Measurements from ENCODE around the gene PROX1. TPM values are rescaled to one million over a fixed set of nuclear protein-coding genes. Genes with fewer than 3 reads are reported as not detected.

PROX1 gene
- total and polyA plus RNA-seq, 11 donors = 6.9 to 145 (median 64.4) TPM

GRCh38 chr1:213973129-213973528, 14.6 kb upstream of the PROX1 start:
- no peaks in the 10 kb centered on the region for H3K36me3 ChIP-seq
- intact Hi-C loops (cut with DNase I) = loop anchor here in 1 of 10 donors (10.0 kb wide), 1 partner anchor 408 kb away; no protein-coding TSS in a partner anchor
- peaks cover 0 to 6% (median 0%) of the 10 kb centered on the region in 12 donors for H3K4me1 ChIP-seq

GRCh38 chr1:213976665-213977485, 10.9 kb upstream of the PROX1 start:
- Histone ChIP-seq H3K4me3 (no peak overlapping the region), H3K27ac (no peak overlapping the region), H3K4me1 (peaks cover 0 to 6% (median 0%) of the 10 kb centered on the region in 12 donors), H3K27me3 (peaks cover 0 to 43% (median 27%) of the 10 kb centered on the region in 9 donors), H3K9me3 (no peaks in the 10 kb centered on the region), H3K36me3 (no peaks in the 10 kb centered on the region)
- intact Hi-C loops (cut with DNase I) = loop anchor here in 2 of 10 donors (5.0 to 10.0 kb wide), 2 partner anchors 410 to 412 kb away; no protein-coding TSS in a partner anchor
- DNase-seq (no peak), ATAC-seq (peak in 1 of 4 donors; percentile 12)
- no peak for TF ChIP-seq CTCF (IDR thresholded peaks at IDR 0.05)
- TF ChIP-seq POLR2A (IDR thresholded peaks at IDR 0.05) = no peak
- WGBS, 4 donors = 48 to 55% (median 50%) methylated on average over 8 of the region's 8 CpGs

More at GRCh38 chr1:213973129-213973528, 14.6 kb upstream of the PROX1 start:
- TF ChIP-seq POLR2A (IDR thresholded peaks at IDR 0.05) (no peak), CTCF (IDR thresholded peaks at IDR 0.05) (no peak)
- DNase-seq = no peak
- WGBS, 4 donors = 80 to 95% (median 89%) methylated on average over 1 of the region's 1 CpG
- Histone ChIP-seq H3K4me3 (no peak overlapping the region), H3K27me3 (peaks cover 0 to 32% (median 0%) of the 10 kb centered on the region in 9 donors), H3K27ac (no peak overlapping the region), H3K9me3 (no peaks in the 10 kb centered on the region)
- no peak for ATAC-seq

GRCh38 chr1:213977486-213977842, 10.3 kb upstream of the PROX1 start:
- Histone ChIP-seq H3K4me1 (peaks cover 0 to 8% (median under 1%) of the 10 kb centered on the region in 12 donors), H3K9me3 (no peaks in the 10 kb centered on the region), H3K36me3 (no peaks in the 10 kb centered on the region), H3K27ac (no peak overlapping the region), H3K4me3 (no peak overlapping the region), H3K27me3 (peaks cover 0 to 48% (median 28%) of the 10 kb centered on the region in 9 donors)
- intact Hi-C loops (cut with DNase I) = loop anchor here in 2 of 10 donors (5.0 to 10.0 kb wide), 2 partner anchors 410 to 413 kb away; no protein-coding TSS in a partner anchor
- DNase-seq = no peak
- no peak for TF ChIP-seq POLR2A (IDR thresholded peaks at IDR 0.05)
- TF ChIP-seq CTCF (IDR thresholded peaks at IDR 0.05) = no peak
- peak in 3 of 4 donors; percentile 83 to 85 (median 84) for ATAC-seq
- 22 to 25% (median 24%) methylated on average over 7 of the region's 7 CpGs for WGBS, 4 donors

- 55 to 75% (median 60%) methylated on average over 3 of the region's 3 CpGs for WGBS, 4 donors
- ATAC-seq = no peak
- Histone ChIP-seq H3K27ac (no peak overlapping the region), H3K9me3 (no peaks in the 10 kb centered on the region), H3K4me1 (peaks cover 0 to 12% (median 3%) of the 10 kb centered on the region in 12 donors), H3K36me3 (no peaks in the 10 kb centered on the region), H3K4me3 (no peak overlapping the region), H3K27me3 (peaks cover 0 to 50% (median 33%) of the 10 kb centered on the region in 9 donors)
- TF ChIP-seq CTCF (IDR thresholded peaks at IDR 0.05) (no peak), POLR2A (IDR thresholded peaks at IDR 0.05) (no peak)
- DNase-seq = no peak
- intact Hi-C loops (cut with DNase I) = loop anchor here in 2 of 10 donors (5.0 to 10.0 kb wide), 2 partner anchors 411 to 413 kb away; no protein-coding TSS in a partner anchor
These were observed 9.9 kb upstream of the PROX1 start for GRCh38 chr1:213977909-213978308.
